ENCODE results near the gene GPR39. TPM values are rescaled to one million over a fixed set of nuclear protein-coding genes. Genes with fewer than 3 reads are reported as not detected.
"Not testable (repeated sequence)": the region's sequence is repeated elsewhere in the genome, so short reads cannot be mapped to it uniquely, and the experiment has no call there.

Gene GPR39
- total RNA-seq, 1 experiment from 2014 or later = 9.0 TPM

GRCh38 chr2:132521341-132521740, 104.7 kb downstream of the GPR39 start:
- CTCF ChIA-PET = no interaction called here
- in situ Hi-C loops (cut with HindIII; ENCODE audit: low pct_unique_long_range_greater_than_20kb, low sequenced_read_pairs) (no loop called here), intact Hi-C loops (cut with micrococcal nuclease; ENCODE audit: unreplicated experiment) (no loop called here)
- H3K4me3 ChIP-seq (ENCODE audit: low read depth in 2 of 2, low read length in 2 of 2) = no peak overlapping the region
- H3K4me1 ChIP-seq (ENCODE audit: control insufficient read depth, insufficient read depth, low read length) = no peaks in the 10 kb centered on the region
- H3K9me3 ChIP-seq (ENCODE audit: control insufficient read depth, insufficient read depth, low read depth, low read length) = no peaks in the 10 kb centered on the region
- DNase-seq (ENCODE audit: low read depth, low spot score) (no peak), ATAC-seq (no peak)
- no peak overlapping the region for H3K27ac ChIP-seq (ENCODE audit: low read length)
- H3K27me3 ChIP-seq (ENCODE audit: control insufficient read depth, insufficient read depth, low read length) = no peaks in the 10 kb centered on the region
- no peaks in the 10 kb centered on the region for H3K36me3 ChIP-seq (ENCODE audit: control insufficient read depth, insufficient read depth, low read length)
- POLR2A ChIA-PET = no interaction called here
- BruUV-seq (replicated peaks) = no TSS peak
- TF ChIP-seq CTCF (IDR thresholded peaks at IDR 0.05) = no peak
- TF ChIP-seq TCF7L2 (IDR thresholded peaks at IDR 0.05; ENCODE audit: low read depth, low read length) = no peak
- TF ChIP-seq POLR2AphosphoS5 (IDR thresholded peaks at IDR 0.05; ENCODE audit: low read depth, low read length) = no peak
- TF ChIP-seq SIN3A (IDR thresholded peaks at IDR 0.05; ENCODE audit: borderline replicate concordance, insufficient read depth, low read depth, low read length) = no peak
- TF ChIP-seq REST (IDR thresholded peaks at IDR 0.05; ENCODE audit: insufficient read depth in 1 of 2, low read depth in 2 of 2, low read length in 1 of 2) = no peak

GRCh38 chr2:132522901-132523300, 106.3 kb downstream of the GPR39 start:
- ATAC-seq (no peak), DNase-seq (ENCODE audit: low read depth, low spot score) (no peak)
- POLR2A ChIA-PET = no interaction called here
- no peak for TF ChIP-seq TCF7L2 (IDR thresholded peaks at IDR 0.05; ENCODE audit: low read depth, low read length)
- no peak for TF ChIP-seq CTCF (IDR thresholded peaks at IDR 0.05)
- TF ChIP-seq REST (IDR thresholded peaks at IDR 0.05; ENCODE audit: insufficient read depth in 1 of 2, low read depth in 2 of 2, low read length in 1 of 2) = no peak
- no peak for TF ChIP-seq POLR2AphosphoS5 (IDR thresholded peaks at IDR 0.05; ENCODE audit: low read depth, low read length)
- no peak for TF ChIP-seq SIN3A (IDR thresholded peaks at IDR 0.05; ENCODE audit: borderline replicate concordance, insufficient read depth, low read depth, low read length)
- no peaks in the 10 kb centered on the region for H3K9me3 ChIP-seq (ENCODE audit: control insufficient read depth, insufficient read depth, low read depth, low read length)
- in situ Hi-C loops (cut with HindIII; ENCODE audit: low pct_unique_long_range_greater_than_20kb, low sequenced_read_pairs) = no loop called here
- no peaks in the 10 kb centered on the region for H3K27me3 ChIP-seq (ENCODE audit: control insufficient read depth, insufficient read depth, low read length)
- BruUV-seq (replicated peaks) = no TSS peak
- no peaks in the 10 kb centered on the region for H3K36me3 ChIP-seq (ENCODE audit: control insufficient read depth, insufficient read depth, low read length)
- no peak overlapping the region for H3K4me3 ChIP-seq (ENCODE audit: low read depth in 2 of 2, low read length in 2 of 2)
- CTCF ChIA-PET = no interaction called here
- intact Hi-C loops (cut with micrococcal nuclease; ENCODE audit: unreplicated experiment) = no loop called here
- H3K27ac ChIP-seq (ENCODE audit: low read length) = no peak overlapping the region
- no peaks in the 10 kb centered on the region for H3K4me1 ChIP-seq (ENCODE audit: control insufficient read depth, insufficient read depth, low read length)

- intact Hi-C loops (cut with micrococcal nuclease; ENCODE audit: unreplicated experiment); H3K4me1 ChIP-seq (ENCODE audit: control insufficient read depth, insufficient read depth, low read length); DNase-seq (ENCODE audit: low read depth, low spot score); CTCF ChIA-PET; BruUV-seq (replicated peaks); H3K4me3 ChIP-seq (ENCODE audit: low read depth in 2 of 2, low read length in 2 of 2); in situ Hi-C loops (cut with HindIII; ENCODE audit: low pct_unique_long_range_greater_than_20kb, low sequenced_read_pairs); H3K9me3 ChIP-seq (ENCODE audit: control insufficient read depth, insufficient read depth, low read depth, low read length); POLR2A ChIA-PET; H3K27me3 ChIP-seq (ENCODE audit: control insufficient read depth, insufficient read depth, low read length); ATAC-seq; H3K27ac ChIP-seq (ENCODE audit: low read length); H3K36me3 ChIP-seq (ENCODE audit: control insufficient read depth, insufficient read depth, low read length): not testable (repeated sequence)
These were observed 120.5 kb downstream of the GPR39 start for GRCh38 chr2:132537061-132537460.

Data from Panc1 (cell line).